Heart left ventricle (tissue), 16 donors: Measurements from ENCODE around the gene ISLR. TPM values are rescaled to one million over a fixed set of nuclear protein-coding genes. Genes with fewer than 3 reads are reported as not detected.

Experiments used
- ATAC-seq, 4 donors: fragments of 200-7000 bp; cut with Tn5 transposase; one replicate each; pipeline ENCODE4 v1.9.1; 2020 to 2022; ENCODE audit warnings: moderate library complexity in 4 of 4, mild to moderate bottlenecking in 3 of 4, moderate number of reproducible peaks in 1 of 4
- DNase-seq, 5 donors: peaks; one replicate each; pipeline ENCODE4 v3.0.0-alpha.2; 2020
- H3K27ac ChIP-seq, 12 donors: fragments of 200-600 bp; sonication (generic) in 4 of 12; one replicate each; pipeline versions ENCODE4 v1.5.0 to v1.8.0; 2016 to 2022; ENCODE audit warnings: mild to moderate bottlenecking in 2 of 12
- H3K27me3 ChIP-seq, 9 donors: fragments of 200-600 bp; sonication (generic) in 2 of 9; one replicate each; pipeline versions ENCODE4 v1.5.1 to v1.8.0; 2016 to 2022; ENCODE audit warnings: mild to moderate bottlenecking in 3 of 9
- H3K36me3 ChIP-seq, 9 donors: fragments of 200-600 bp; sonication (generic) in 2 of 9; one replicate each; pipeline versions ENCODE4 v1.5.0 to v1.8.0; 2018 to 2022; ENCODE audit warnings: mild to moderate bottlenecking in 2 of 9
- H3K4me1 ChIP-seq, 12 donors: fragments of 200-600 bp; sonication (generic) in 4 of 12; one replicate each; pipeline versions ENCODE4 v1.5.0 to v1.8.0; 2016 to 2022; ENCODE audit warnings: mild to moderate bottlenecking in 3 of 12
- H3K4me3 ChIP-seq, 12 donors: fragments of 200-600 bp; sonication (generic) in 4 of 12; one replicate each; pipeline versions ENCODE4 v1.5.0 to v1.8.0; 2017 to 2022; ENCODE audit warnings: mild to moderate bottlenecking in 9 of 12, moderate library complexity in 4 of 12
- H3K9me3 ChIP-seq, 12 donors: fragments of 200-600 bp; sonication (generic) in 4 of 12; one replicate each; pipeline versions ENCODE4 v1.5.0 to v1.8.0; 2016 to 2022; ENCODE audit warnings: mild to moderate bottlenecking in 1 of 12
- CTCF ChIP-seq, 12 donors: fragments of 200-600 bp; sonication (generic) in 4 of 12; IDR thresholded peaks; one replicate each; pipeline versions ENCODE4 v1.5.0 to v1.8.0; 2018 to 2022; ENCODE audit warnings: antibody characterized with exemption in 12 of 12, mild to moderate bottlenecking in 5 of 12
- POLR2A ChIP-seq, 2 donors: fragments of 450-650 bp; IDR thresholded peaks; one replicate each; pipeline ENCODE4 v1.6.1; 2017; ENCODE audit warnings: antibody characterized with exemption in 2 of 2, mild to moderate bottlenecking in 2 of 2, moderate library complexity in 2 of 2
- WGBS, 4 donors: extraction: QIAGEN DNeasy Blood & Tissue Kit in 2 of 4; methylation state at CpG; one replicate each; pipeline versions ENCODE4 v1.1.5 to v1.1.7; 2013 to 2018; 5-methylcytosine and 5-hydroxymethylcytosine counted together
- intact Hi-C, 10 donors: fragments of 100-400 bp; cut with DNase I; formaldehyde crosslinking; loops; one replicate each; pipeline versions ENCODE4 v1.11.1 to v1.14.2; 2022
- long read RNA-seq, 3 donors: library from polyadenylated mRNA; unstranded; transcript quantifications; one replicate each; pipeline ENCODE4 v2.0.0, GENCODE V29; 2020 to 2021
- polyA plus RNA-seq, 2 donors: library from polyadenylated mRNA; stranded (reverse); fragments of 200-250 nt; gene quantifications; one replicate each; pipeline ENCODE4 v1.2.3, GENCODE V29; 2013
- total RNA-seq, 9 donors: library from RNA; depleted of rRNA in 2 of 9; stranded (reverse); fragments of >200 nt in 2 of 9; fragmentation: NEBNext Ultra II Directional in 3 of 9; extraction: Animal tissue kit (Norgen Biotek cat#: 25700) in 3 of 9; gene quantifications; one replicate each; pipeline versions ENCODE4 v1.1.0 to v1.2.4, GENCODE V29; 2016 to 2023
- donor health status: ischemic (EF 13 %, LVEDD 7.1; RV severe dilation, severe dysfunction).
- donor health status: healthy with polysubstance abuse.
- donor health status: DM: no; HTN: yes; CAD: no.
- donor health status: DM: no; HTN: no; CAD: no.
- donor health status: ischemic (EF 25% LVEDD 6.9; RV normal size, moderate dysfunction).
- donor health status: ischemic (EF 25% LVEDD 5.7; RV mildly dilated, moderate dysfunction).
- donor health status: healthy.
- donor health status: DM: yes; HTN: yes; CAD: no.
- donor health status: ischemic (EF 35%, LVEDD 5.7; RV mildly dilated, moderate dysfunction).
- donor health status: nonischemic (EF 11% LVEDD 7.7; RV severe dilation, severe dysfunction).
- donor health status: DM: yes; HTN: yes; CAD: no.
- donor health status: PGD.
- donor health status: ischemic (EF 29% LVEDD 5.4; RV normal size, mild dysfunction).
- donor health status: nonischemic (EF 23%, LVEDD 6.1; RV moderate dilation, normal function).

ISLR gene, protein sequence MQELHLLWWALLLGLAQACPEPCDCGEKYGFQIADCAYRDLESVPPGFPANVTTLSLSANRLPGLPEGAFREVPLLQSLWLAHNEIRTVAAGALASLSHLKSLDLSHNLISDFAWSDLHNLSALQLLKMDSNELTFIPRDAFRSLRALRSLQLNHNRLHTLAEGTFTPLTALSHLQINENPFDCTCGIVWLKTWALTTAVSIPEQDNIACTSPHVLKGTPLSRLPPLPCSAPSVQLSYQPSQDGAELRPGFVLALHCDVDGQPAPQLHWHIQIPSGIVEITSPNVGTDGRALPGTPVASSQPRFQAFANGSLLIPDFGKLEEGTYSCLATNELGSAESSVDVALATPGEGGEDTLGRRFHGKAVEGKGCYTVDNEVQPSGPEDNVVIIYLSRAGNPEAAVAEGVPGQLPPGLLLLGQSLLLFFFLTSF
- total RNA-seq (10 to 100 TPM in 7 of 9 donors, 1 to 10 TPM in 2; 5.1 to 32.3 (median 16.9) TPM), polyA plus RNA-seq (1 to 10 TPM; 6.4 to 9.1 TPM)
- long read RNA-seq, donor 1, partial matches to known transcripts: 0 of 6 reads
- long read RNA-seq, donor 1, other reads (novel, unspliced or antisense): 1 of 6 reads
- long read RNA-seq, donor 2, partial matches to known transcripts: 3 of 7 reads
- long read RNA-seq, donor 2, other reads (novel, unspliced or antisense): 0 of 7 reads
- long read RNA-seq, donor 3, partial matches to known transcripts: 0 of 3 reads
- long read RNA-seq, donor 3, other reads (novel, unspliced or antisense): 0 of 3 reads

GRCh38 chr15:74173380-74174218, at the start of gene ISLR:
Gene ISLR (plus strand): TSS chr15:74173710. CDS start chr15:74174859, 1,149 bp downstream.
- intact Hi-C loops: loop anchor here in 2 of 10 donors (5.0 kb wide), 1 partner anchor 36 kb away; no protein-coding TSS in a partner anchor
- Histone ChIP-seq H3K27me3 (no peaks in the 10 kb centered on the region), H3K27ac (peak within 1 kb of the TSS; percentile 49 to 94 (median 84)), H3K4me1 (peaks cover 0 to 85% (median 46%) of the 10 kb centered on the region in 12 donors), H3K4me3 (peak within 1 kb of the TSS in 10 of 12 donors; percentile 24 to 57 (median 44)), H3K36me3 (peaks cover 0 to 6% (median 0%) of the 10 kb centered on the region in 9 donors), H3K9me3 (no peaks in the 10 kb centered on the region)
- WGBS, 4 donors: 43 to 58% (median 53%) methylated on average over 18 to 20 of the region's 20 CpGs
- peak in 4 of 5 donors; percentile 46 to 65 (median 58) for DNase-seq
- ATAC-seq: peak; percentile 41 to 65 (median 46)
- TF ChIP-seq CTCF (IDR thresholded peaks at IDR 0.05) (no peak), POLR2A (IDR thresholded peaks at IDR 0.05) (no peak)

DNA sequence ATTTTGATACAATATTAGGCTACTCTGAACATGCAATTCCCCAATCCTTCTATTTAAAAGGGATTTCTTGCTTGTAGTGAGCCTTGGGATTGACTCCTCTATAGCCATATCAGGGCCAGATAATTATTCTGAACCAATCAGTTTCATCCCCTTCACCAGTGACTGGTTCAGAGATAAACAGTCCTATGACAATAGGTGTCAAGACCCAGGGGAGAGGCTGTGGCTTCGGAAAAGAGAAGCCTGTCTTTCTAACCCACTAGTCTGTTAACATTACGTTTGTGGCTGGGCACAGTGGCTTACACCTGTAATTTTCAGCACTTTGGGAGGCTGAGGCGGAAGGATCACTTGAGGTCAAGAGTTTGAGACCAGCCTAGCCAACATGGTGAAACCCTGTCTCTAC, 49.3 kb upstream of the ISLR start:
- H3K9me3 ChIP-seq: no peaks in the 10 kb centered on the region
- H3K4me1 ChIP-seq: peaks cover 0 to 20% (median 10%) of the 10 kb centered on the region in 12 donors
- no peak overlapping the region for H3K27ac ChIP-seq
- TF ChIP-seq CTCF (IDR thresholded peaks at IDR 0.05): no peak
- no peak for TF ChIP-seq POLR2A (IDR thresholded peaks at IDR 0.05)
- intact Hi-C loops: loop anchor here in 3 of 10 donors (10.0 kb wide), 3 partner anchors 69 to 1151 kb away; no protein-coding TSS in a partner anchor
- ATAC-seq (no peak), DNase-seq (no peak)
- H3K36me3 ChIP-seq: no peaks in the 10 kb centered on the region
- H3K27me3 ChIP-seq: peaks cover 7 to 54% (median 24%) of the 10 kb centered on the region in 9 donors
- H3K4me3 ChIP-seq: no peak overlapping the region
- WGBS, 4 donors: 74 to 93% (median 80%) methylated on average over 3 of the region's 3 CpGs

DNA sequence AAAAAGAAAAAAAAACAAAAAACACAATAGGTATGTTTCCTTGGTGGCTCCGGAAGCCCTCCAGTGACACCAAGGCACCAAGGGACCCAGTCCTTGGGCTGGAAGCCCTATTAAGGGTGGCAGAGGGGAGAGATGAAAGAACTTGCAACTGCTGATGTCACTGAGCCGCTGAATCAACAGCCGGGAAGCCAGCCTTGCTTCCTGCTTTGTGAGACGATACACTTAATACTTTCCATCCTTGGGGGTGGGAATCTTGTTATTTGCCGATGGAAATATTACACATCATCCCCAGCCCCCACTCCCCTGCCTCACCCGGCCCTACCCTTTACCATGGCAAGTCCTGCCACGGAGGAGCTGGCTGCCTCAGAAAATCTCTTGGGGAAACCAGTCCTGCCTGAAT, 48.8 kb upstream of the ISLR start:
- H3K4me1 ChIP-seq: peaks cover 0 to 25% (median 15%) of the 10 kb centered on the region in 12 donors
- 64 to 66% (median 65%) methylated on average over 7 of the region's 7 CpGs for WGBS, 4 donors
- peaks cover 9 to 60% (median 29%) of the 10 kb centered on the region in 9 donors for H3K27me3 ChIP-seq
- TF ChIP-seq POLR2A (IDR thresholded peaks at IDR 0.05) (no peak), CTCF (IDR thresholded peaks at IDR 0.05) (no peak)
- intact Hi-C loops: loop anchor here in 9 of 10 donors (5.0 to 10.0 kb wide), 7 partner anchors 70 to 1150 kb away; no protein-coding TSS in a partner anchor
- H3K36me3 ChIP-seq: no peaks in the 10 kb centered on the region
- ATAC-seq: no peak
- H3K27ac ChIP-seq: no peak overlapping the region
- H3K4me3 ChIP-seq: no peak overlapping the region
- no peak for DNase-seq
- no peaks in the 10 kb centered on the region for H3K9me3 ChIP-seq
